HUES48 (cell line): ENCODE results near the gene TUB.

Experiments
- H3K27ac ChIP-seq: one replicate; pipeline ENCODE4 v1.7.0; 2013; ENCODE audit warnings: low read depth, low read length, inconsistent platforms
- H3K27me3 ChIP-seq: 2 replicates; pipeline ENCODE4 v1.6.1; 2013; ENCODE audit warnings: mild to moderate bottlenecking, low read length; ENCODE audit not compliant: control insufficient read depth, insufficient read depth
- H3K36me3 ChIP-seq: 2 replicates; pipeline ENCODE4 v1.6.1; 2013; ENCODE audit warnings: low read length; ENCODE audit not compliant: control insufficient read depth, insufficient read depth
- H3K4me1 ChIP-seq: 2 replicates; pipeline ENCODE4 v1.6.1; 2013; ENCODE audit warnings: mild to moderate bottlenecking, low read length; ENCODE audit not compliant: control insufficient read depth, insufficient read depth
- H3K4me3 ChIP-seq: 2 replicates; pipeline ENCODE4 v1.5.1; 2013; ENCODE audit warnings: mild to moderate bottlenecking, low read depth, low read length
- H3K9ac ChIP-seq: 2 replicates; pipeline ENCODE4 v1.6.1; 2013; ENCODE audit warnings: mild to moderate bottlenecking, low read depth, low read length, moderate library complexity
- H3K9me3 ChIP-seq: 2 replicates; pipeline ENCODE4 v1.6.1; 2013; ENCODE audit warnings: low read length; ENCODE audit not compliant: control insufficient read depth, insufficient read depth

The TUB gene

GRCh38 chr11:8055091-8055835 lies 25.7 kb upstream of the TUB start:
- no peaks in the 10 kb centered on the region for H3K9me3 ChIP-seq
- no peak overlapping the region for H3K9ac ChIP-seq
- no peaks in the 10 kb centered on the region for H3K36me3 ChIP-seq
- H3K27ac ChIP-seq = no peak overlapping the region
- H3K4me3 ChIP-seq = no peak overlapping the region
- H3K4me1 ChIP-seq = 0 out of 2 replicates have a peak, but pooled peaks cover 5% of the 10 kb centered on the region
- H3K27me3 ChIP-seq = no peaks in the 10 kb centered on the region; the same call in 1 of the 2 replicates

DNA sequence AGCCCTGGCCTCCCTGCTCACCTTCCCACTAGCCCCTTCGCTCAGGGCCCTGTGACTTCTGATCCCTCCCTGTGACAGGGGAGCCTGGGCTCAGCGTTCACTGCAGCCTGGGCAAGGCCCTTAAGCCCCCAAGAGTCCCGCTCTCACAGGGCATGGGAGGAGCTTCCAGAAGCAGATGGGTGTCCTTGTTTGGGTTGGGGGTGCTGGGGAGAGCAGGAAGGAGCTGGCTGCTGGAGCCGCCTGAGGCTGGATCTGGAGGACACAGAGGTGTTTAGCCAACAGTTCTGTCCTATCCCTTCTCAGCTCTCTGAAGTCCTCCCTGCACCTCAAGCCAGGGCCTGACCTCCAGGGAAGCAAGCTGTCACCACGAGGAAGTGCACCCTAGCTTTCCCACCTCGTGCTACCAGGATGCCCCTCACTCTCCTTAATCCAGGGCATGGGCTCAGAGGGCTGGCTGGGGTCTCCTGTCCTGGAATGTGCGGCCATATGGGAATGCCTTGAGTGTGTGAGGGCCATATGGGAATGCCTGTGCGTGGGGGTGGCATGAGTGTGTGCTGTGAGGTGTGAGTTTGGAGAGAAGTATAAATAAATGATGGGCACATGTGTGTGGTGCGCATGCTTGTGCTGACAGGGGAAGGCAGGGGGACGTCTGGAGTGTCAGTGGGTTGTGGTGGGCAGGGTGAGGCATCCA lies 25.0 kb upstream of the TUB start:
- Histone ChIP-seq H3K9me3 (no peaks in the 10 kb centered on the region), H3K4me1 (0 out of 2 replicates have a peak, but pooled peaks cover 5% of the 10 kb centered on the region), H3K27me3 (no peaks in the 10 kb centered on the region; the same call in 1 of the 2 replicates), H3K27ac (no peak overlapping the region), H3K36me3 (no peaks in the 10 kb centered on the region), H3K4me3 (no peak overlapping the region), H3K9ac (no peak overlapping the region)

GRCh38 chr11:8056810-8057463 lies 24.1 kb upstream of the TUB start:
- no peak overlapping the region for H3K9ac ChIP-seq
- H3K27ac ChIP-seq = no peak overlapping the region
- H3K4me3 ChIP-seq = no peak overlapping the region
- no peaks in the 10 kb centered on the region for H3K36me3 ChIP-seq
- no peaks in the 10 kb centered on the region for H3K9me3 ChIP-seq
- no peaks in the 10 kb centered on the region for H3K27me3 ChIP-seq
- 0 out of 2 replicates have a peak, but pooled peaks cover 5% of the 10 kb centered on the region for H3K4me1 ChIP-seq

DNA sequence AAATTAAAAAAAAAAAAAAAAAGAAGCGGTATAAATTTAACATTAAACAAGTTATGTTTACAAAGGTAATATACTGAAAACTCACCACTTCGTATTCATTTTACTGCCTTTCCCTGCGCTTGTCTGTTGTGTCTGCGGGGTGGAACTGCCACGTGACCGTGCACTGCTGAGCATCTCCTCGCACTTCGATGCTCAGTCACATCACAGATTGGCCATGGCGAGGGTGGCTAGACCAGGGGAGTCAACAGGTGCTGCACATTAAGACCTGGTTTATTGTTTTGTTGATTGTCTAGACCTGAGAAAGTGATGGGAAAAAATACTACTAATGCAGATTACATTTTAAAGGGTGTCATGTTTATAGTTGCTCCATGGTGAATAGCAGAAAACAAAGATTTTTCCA lies 22.8 kb upstream of the TUB start:
- Histone ChIP-seq H3K9me3 (no peaks in the 10 kb centered on the region), H3K9ac (no peak overlapping the region), H3K36me3 (no peaks in the 10 kb centered on the region), H3K27ac (no peak overlapping the region), H3K4me3 (no peak overlapping the region), H3K4me1 (0 out of 2 replicates have a peak, but pooled peaks cover 5% of the 10 kb centered on the region), H3K27me3 (no peaks in the 10 kb centered on the region)

- Histone ChIP-seq H3K36me3 (no peaks in the 10 kb centered on the region), H3K4me1 (0 out of 2 replicates have a peak, but pooled peaks cover 5% of the 10 kb centered on the region), H3K9me3 (no peaks in the 10 kb centered on the region), H3K4me3 (no peak overlapping the region), H3K9ac (no peak overlapping the region), H3K27ac (no peak overlapping the region), H3K27me3 (no peaks in the 10 kb centered on the region)
These were observed 22.0 kb upstream of the TUB start for GRCh38 chr11:8059030-8059429.

DNA sequence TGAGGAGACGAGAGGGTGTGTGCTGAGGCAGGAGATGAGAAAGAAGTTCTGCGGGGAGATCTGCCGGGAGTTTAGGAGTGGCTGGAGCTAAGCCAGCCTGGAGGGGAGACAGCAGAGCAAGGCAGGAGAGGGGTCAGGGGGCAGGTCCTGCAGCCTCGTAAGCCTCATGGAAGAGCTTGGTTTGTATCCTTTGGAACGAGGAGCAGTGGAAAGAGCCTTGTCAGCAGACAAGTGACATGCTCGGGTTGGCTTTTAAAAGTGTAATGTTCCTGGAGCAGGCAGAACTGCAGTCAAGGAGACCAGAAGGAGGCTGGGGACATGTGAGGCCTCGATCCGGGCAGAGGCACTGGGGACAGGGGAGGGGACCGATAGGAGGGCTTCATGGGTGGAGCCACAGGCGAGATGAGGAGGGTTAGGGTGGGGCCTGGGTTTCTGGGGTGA lies 21.4 kb upstream of the TUB start:
- Histone ChIP-seq H3K4me1 (0 out of 2 replicates have a peak, but pooled peaks cover 5% of the 10 kb centered on the region), H3K36me3 (no peaks in the 10 kb centered on the region), H3K9ac (no peak overlapping the region), H3K4me3 (no peak overlapping the region), H3K9me3 (no peaks in the 10 kb centered on the region), H3K27me3 (no peaks in the 10 kb centered on the region), H3K27ac (no peak overlapping the region)

DNA sequence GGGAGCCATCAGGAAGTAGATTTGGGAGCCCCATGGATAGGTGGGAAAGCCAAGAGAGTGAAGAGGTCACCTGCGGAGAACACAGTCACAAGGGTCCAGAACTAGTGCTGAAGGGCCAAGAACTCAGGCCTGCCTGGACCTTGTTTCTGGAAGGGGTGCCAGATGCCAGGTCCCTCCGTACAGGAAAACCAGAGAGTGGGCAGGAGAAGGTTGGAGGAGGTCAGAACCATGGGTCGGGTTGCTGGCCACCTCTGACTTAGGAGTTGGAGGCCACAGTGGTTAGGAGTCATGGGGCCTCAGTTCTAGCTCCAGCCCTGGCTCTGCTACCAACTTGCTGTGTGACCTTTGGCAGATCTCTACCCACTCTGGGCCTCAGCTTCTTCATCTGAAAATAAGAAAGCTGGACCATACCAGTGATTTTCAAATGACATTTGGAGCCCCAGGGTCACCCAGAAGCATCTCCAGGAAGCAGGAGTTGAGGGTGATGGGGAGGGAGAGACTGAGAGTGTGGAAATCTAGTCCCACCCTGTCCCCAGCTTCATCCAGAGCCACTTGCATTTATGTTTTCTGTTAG lies 20.8 kb upstream of the TUB start:
- H3K4me3 ChIP-seq = no peak overlapping the region
- no peaks in the 10 kb centered on the region for H3K27me3 ChIP-seq
- 0 out of 2 replicates have a peak, but pooled peaks cover 5% of the 10 kb centered on the region for H3K4me1 ChIP-seq
- H3K9me3 ChIP-seq = no peaks in the 10 kb centered on the region
- H3K36me3 ChIP-seq = no peaks in the 10 kb centered on the region
- H3K27ac ChIP-seq = no peak overlapping the region
- H3K9ac ChIP-seq = no peak overlapping the region

DNA sequence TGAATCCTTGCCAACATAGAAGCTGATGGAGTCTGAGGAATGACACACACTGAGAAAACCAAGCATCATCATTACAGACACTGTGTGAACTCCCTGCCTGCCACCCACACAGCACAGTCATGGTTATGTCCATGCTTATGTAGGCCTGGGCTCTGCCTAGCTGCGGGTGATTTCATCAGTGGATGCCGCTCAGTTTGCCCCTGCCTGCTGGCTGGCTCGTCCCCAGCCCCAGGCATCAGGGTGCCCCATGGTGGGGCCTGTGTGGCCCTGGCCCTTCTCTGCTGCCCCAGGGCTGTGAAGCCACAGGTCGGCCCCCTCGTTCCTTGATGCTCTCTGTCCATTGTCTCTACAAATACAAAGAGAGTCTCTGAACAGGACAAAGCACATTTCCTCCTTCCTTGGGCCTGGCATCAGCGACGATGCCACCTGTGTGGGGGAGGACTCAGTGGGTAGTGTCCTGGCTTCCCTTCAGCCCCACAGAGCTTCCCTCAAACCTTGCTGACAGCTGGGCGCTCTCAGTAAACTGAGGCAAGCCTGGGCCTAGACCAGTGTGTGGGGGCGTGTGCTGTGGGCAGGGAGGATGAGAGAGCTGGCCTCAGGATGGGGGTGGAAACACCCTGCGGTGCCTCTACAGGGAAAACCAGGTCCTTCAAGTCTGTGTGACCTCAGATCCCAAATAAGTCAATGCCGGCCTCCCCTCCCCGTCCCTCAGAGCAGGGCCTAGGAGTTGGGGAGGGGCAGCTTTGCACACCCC lies 20.0 kb upstream of the TUB start:
- no peak overlapping the region for H3K27ac ChIP-seq
- H3K27me3 ChIP-seq = no peaks in the 10 kb centered on the region

GRCh38 chr11:8061555-8062428 lies 19.2 kb upstream of the TUB start:
- no peak overlapping the region for H3K9ac ChIP-seq
- no peak overlapping the region for H3K27ac ChIP-seq
- no peaks in the 10 kb centered on the region for H3K36me3 ChIP-seq

More for the DNA sequence above, 20.0 kb upstream of the TUB start:
- H3K4me1 ChIP-seq = 0 out of 2 replicates have a peak, but pooled peaks cover 5% of the 10 kb centered on the region
- H3K9me3 ChIP-seq = no peaks in the 10 kb centered on the region
- H3K36me3 ChIP-seq = no peaks in the 10 kb centered on the region
- H3K4me3 ChIP-seq = no peak overlapping the region
- no peak overlapping the region for H3K9ac ChIP-seq

More at GRCh38 chr11:8061555-8062428, 19.2 kb upstream of the TUB start:
- Histone ChIP-seq H3K4me1 (0 out of 2 replicates have a peak, but pooled peaks cover under 1% of the 10 kb centered on the region), H3K9me3 (no peaks in the 10 kb centered on the region), H3K4me3 (no peak overlapping the region), H3K27me3 (no peaks in the 10 kb centered on the region)
